HepG2 (cell line): ENCODE results near the gene ITLN2. TPM values are rescaled to one million over a fixed set of nuclear protein-coding genes. Genes with fewer than 3 reads are reported as not detected.

ENCODE experiments used
- ATAC-seq: fragments of 200-7000 bp; cut with Tn5 transposase; 3 replicates; pipeline ENCODE4 v1.9.1; 2020; ENCODE audit warnings: mild to moderate bottlenecking, moderate library complexity
- BruUV-seq: library from RNA; stranded (reverse); fragments of 400-500 nt; replicated peaks from 2 replicates; lab custom pipeline; 2021; lab: Mats Ljungman, UMichigan
- CTCF ChIA-PET: fragments of 300-600 bp; formaldehyde crosslinking; extraction: SDS; loops from one replicate; lab custom pipeline; 2021; ENCODE audit warnings: low total read pairs, inconsistent platforms, low intra/inter-chr PET ratio; lab: Yijun Ruan, JAX
- POLR2A ChIA-PET: fragments of 350-600 bp; sonication (Branson Sonifier 250); formaldehyde crosslinking; loops from one replicate; lab custom pipeline; 2020; ENCODE audit warnings: antibody characterized with exemption, inconsistent platforms; lab: Yijun Ruan, JAX
- DNase-seq: peaks from one replicate; pipeline ENCODE4 v3.0.0-alpha.2; 2015; ENCODE audit warnings: low spot score
- FAIRE-seq: peaks from 3 replicates; lab custom pipeline; 2011; peaks lifted over from hg19 to GRCh38; lab: Jason Lieb, UNC
- H2AFZ ChIP-seq: one replicate; pipeline ENCODE4 v1.6.1; 2011; ENCODE audit warnings: low read length, inconsistent platforms
- H3K27ac ChIP-seq: fragments of 300-600 bp; 3 replicates; pipeline ENCODE4 v1.8.0; 2011; ENCODE audit warnings: mixed run types, mild to moderate bottlenecking, mixed read lengths, low read length, inconsistent platforms; ENCODE audit not compliant: insufficient read depth; ENCODE audit errors: extremely low read length
- H3K27me3 ChIP-seq, 2 experiments: fragments of 200-600 bp in 1 of 2; 2 replicates in 1 of 2; 3 replicates in 1 of 2; pipeline versions ENCODE4 v1.6.0 to v1.8.0; 2011; ENCODE audit warnings: low read length in 2 of 2, mild to moderate bottlenecking in 2 of 2, moderate library complexity in 2 of 2, inconsistent platforms in 1 of 2; ENCODE audit not compliant: insufficient read depth in 2 of 2, control insufficient read depth in 1 of 2
- H3K36me3 ChIP-seq, 2 experiments: fragments of 200-600 bp in 1 of 2; replicated peaks in 1 of 2; 2 replicates in 1 of 2; 3 replicates in 1 of 2; pipeline versions ENCODE4 v1.5.1 to v1.8.0; 2011; ENCODE audit warnings: low read length in 2 of 2, inconsistent platforms in 1 of 2; ENCODE audit not compliant: insufficient read depth in 2 of 2, control insufficient read depth in 1 of 2
- H3K4me1 ChIP-seq: 2 replicates; pipeline ENCODE4 v1.5.1; 2012; ENCODE audit warnings: low read length, inconsistent platforms; ENCODE audit not compliant: insufficient read depth
- H3K4me2 ChIP-seq: 2 replicates; pipeline ENCODE4 v1.6.0; 2011; ENCODE audit warnings: low read depth, low read length, inconsistent platforms
- H3K4me3 ChIP-seq, 3 experiments: fragments of 200-600 bp in 1 of 3; sonication (generic), shearing (Covaris generic) in 1 of 3; replicated peaks in 1 of 3; 2 replicates each; pipeline ENCODE4 v1.5.1; 2011 to 2016; ENCODE audit warnings: low read length in 3 of 3, inconsistent platforms in 2 of 3, low read depth in 2 of 3, mild to moderate bottlenecking in 2 of 3, control low read depth in 1 of 3, mixed read lengths in 1 of 3; ENCODE audit not compliant: insufficient read depth in 1 of 3
- H3K79me2 ChIP-seq: one replicate; pipeline ENCODE4 v1.6.1; 2011; ENCODE audit warnings: low read length, inconsistent platforms; ENCODE audit not compliant: insufficient read depth
- H3K9ac ChIP-seq: 2 replicates; pipeline ENCODE4 v1.6.0; 2011; ENCODE audit warnings: mild to moderate bottlenecking, low read depth, low read length, inconsistent platforms; ENCODE audit not compliant: insufficient read depth
- H3K9me3 ChIP-seq: 2 replicates; pipeline ENCODE4 v1.5.1; 2012; ENCODE audit warnings: mild to moderate bottlenecking, low read length
- H4K20me1 ChIP-seq: 2 replicates; pipeline ENCODE4 v1.6.0; 2011; ENCODE audit warnings: inconsistent platforms, mild to moderate bottlenecking, low read length, moderate library complexity; ENCODE audit not compliant: insufficient read depth
- ADNP ChIP-seq: sonication (generic); formaldehyde crosslinking; IDR thresholded peaks from 2 replicates; pipeline ENCODE4 v1.4.0; 2020; ENCODE audit warnings: missing genetic modification reagents
- PITX1 ChIP-seq: sonication (generic); formaldehyde crosslinking; IDR thresholded peaks from 2 replicates; pipeline ENCODE4 v1.5.1; 2020; ENCODE audit warnings: mild to moderate bottlenecking, missing genetic modification reagents
- PLSCR1 ChIP-seq: sonication (generic); formaldehyde crosslinking; IDR thresholded peaks from 2 replicates; pipeline ENCODE4 v1.5.0; 2020; ENCODE audit warnings: missing genetic modification reagents, mild to moderate bottlenecking, borderline replicate concordance
- SALL2 ChIP-seq: sonication (generic); formaldehyde crosslinking; IDR thresholded peaks from 2 replicates; pipeline ENCODE4 v1.8.1; 2023; ENCODE audit warnings: mild to moderate bottlenecking, missing genetic modification reagents, inconsistent platforms
- ZNF263 ChIP-seq: sonication (generic); formaldehyde crosslinking; IDR thresholded peaks from 2 replicates; pipeline ENCODE4 v1.4.0; 2020; ENCODE audit warnings: missing genetic modification reagents
- ZNF337 ChIP-seq: sonication (generic); formaldehyde crosslinking; IDR thresholded peaks from 2 replicates; pipeline ENCODE4 v1.5.1; 2020; ENCODE audit warnings: missing genetic modification reagents, low read depth, mild to moderate bottlenecking, borderline replicate concordance
- ZNF567 ChIP-seq: sonication (generic); formaldehyde crosslinking; IDR thresholded peaks from 2 replicates; pipeline ENCODE4 v1.8.1; 2023; ENCODE audit warnings: mild to moderate bottlenecking, missing genetic modification reagents, borderline replicate concordance
- WGBS: methylation state at CpG from one replicate; pipeline ENCODE4 v1.1.6; 2017; ENCODE audit warnings: low lambda C conversion rate; 5-methylcytosine and 5-hydroxymethylcytosine counted together
- in situ Hi-C: cut with HindIII; loops from 2 replicates; pipeline ENCODE4 v1.10.0; 2017; ENCODE audit warnings: low pct_unique_long_range_greater_than_20kb; ENCODE audit not compliant: extremely low pct_ligation_motif_present
- intact Hi-C: fragments of 100-400 bp; cut with micrococcal nuclease; formaldehyde crosslinking; loops from one replicate; pipeline ENCODE4 v1.10.0; 2022; ENCODE audit not compliant: unreplicated experiment
- polyA plus RNA-seq, 8 experiments: library from polyadenylated mRNA; depleted of rRNA in 3 of 8; stranded (reverse) in 7 of 8; unstranded in 1 of 8; fragments of >200 nt; fragmentation: Illumina TruSeq in 4 of 8; extraction: Trizol in 4 of 8; gene quantifications; 2 replicates each; pipeline versions ENCODE4 v1.2.1 to v1.2.3, GENCODE V29; 2011 to 2016; ENCODE audit warnings: low read depth in 4 of 8, missing spikeins in 1 of 8, mixed read lengths in 1 of 8; ENCODE audit not compliant: insufficient read depth in 1 of 8
- total RNA-seq, 5 experiments: library from RNA; depleted of rRNA; stranded (reverse); fragments of >200 nt; fragmentation: Illumina TruSeq; extraction: Trizol; gene quantifications; 2 replicates each; pipeline ENCODE4 v1.2.3, GENCODE V29; 2016; ENCODE audit warnings: low read depth in 1 of 5
- TF ChIP-seq, protein P1 (sequence below): sonication (generic); formaldehyde crosslinking; IDR thresholded peaks from 2 replicates; pipeline ENCODE4 v1.8.0; 2022; ENCODE audit warnings: missing genetic modification reagents, mild to moderate bottlenecking, moderate library complexity, borderline replicate concordance
- TF ChIP-seq, protein P2 (sequence below): sonication (generic); formaldehyde crosslinking; IDR thresholded peaks from 2 replicates; pipeline ENCODE4 v1.4.0; 2020; ENCODE audit warnings: missing genetic modification reagents

ITLN2 gene
- total and polyA plus RNA-seq, 2 of the 13 experiments (the other 11 are each of a cell fraction or from before 2014, with no cell fraction given) = not detected

- TF ChIP-seq, protein P1, sequence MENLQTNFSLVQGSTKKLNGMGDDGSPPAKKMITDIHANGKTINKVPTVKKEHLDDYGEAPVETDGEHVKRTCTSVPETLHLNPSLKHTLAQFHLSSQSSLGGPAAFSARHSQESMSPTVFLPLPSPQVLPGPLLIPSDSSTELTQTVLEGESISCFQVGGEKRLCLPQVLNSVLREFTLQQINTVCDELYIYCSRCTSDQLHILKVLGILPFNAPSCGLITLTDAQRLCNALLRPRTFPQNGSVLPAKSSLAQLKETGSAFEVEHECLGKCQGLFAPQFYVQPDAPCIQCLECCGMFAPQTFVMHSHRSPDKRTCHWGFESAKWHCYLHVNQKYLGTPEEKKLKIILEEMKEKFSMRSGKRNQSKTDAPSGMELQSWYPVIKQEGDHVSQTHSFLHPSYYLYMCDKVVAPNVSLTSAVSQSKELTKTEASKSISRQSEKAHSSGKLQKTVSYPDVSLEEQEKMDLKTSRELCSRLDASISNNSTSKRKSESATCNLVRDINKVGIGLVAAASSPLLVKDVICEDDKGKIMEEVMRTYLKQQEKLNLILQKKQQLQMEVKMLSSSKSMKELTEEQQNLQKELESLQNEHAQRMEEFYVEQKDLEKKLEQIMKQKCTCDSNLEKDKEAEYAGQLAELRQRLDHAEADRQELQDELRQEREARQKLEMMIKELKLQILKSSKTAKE = no peak
- TF ChIP-seq PLSCR1 (CRISPR knock-in tag) = no peak
- peak; percentile 75; the same call in 1 of the 2 replicates for TF ChIP-seq PITX1 (CRISPR knock-in tag)
- TF ChIP-seq, protein P2, sequence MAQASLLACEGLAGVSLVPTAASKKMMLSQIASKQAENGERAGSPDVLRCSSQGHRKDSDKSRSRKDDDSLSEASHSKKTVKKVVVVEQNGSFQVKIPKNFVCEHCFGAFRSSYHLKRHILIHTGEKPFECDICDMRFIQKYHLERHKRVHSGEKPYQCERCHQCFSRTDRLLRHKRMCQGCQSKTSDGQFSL = no peak
- no peak for TF ChIP-seq ADNP (CRISPR knock-in tag)
- TF ChIP-seq ZNF263 (CRISPR knock-in tag) = peak; percentile 89
- TF ChIP-seq ZNF337 = no peak
- no peak for TF ChIP-seq ZNF567
Measured at GRCh38 chr1:160978510-160978927, 23.9 kb upstream of the ITLN2 start (continued).

GRCh38 chr1:160975026-160975425, 20.4 kb upstream of the ITLN2 start:
- no peaks in the 10 kb centered on the region for H3K36me3 ChIP-seq
- ChIA-PET POLR2A (no interaction called here), CTCF (no interaction called here)
- H3K27ac ChIP-seq = no peak overlapping the region
- 83% methylated on average over 2 of the region's 2 CpGs for WGBS
- H2AFZ ChIP-seq = no peak overlapping the region
- no peak overlapping the region for H3K4me2 ChIP-seq
- no peaks in the 10 kb centered on the region for H3K9me3 ChIP-seq
- no peak for ATAC-seq
- H3K79me2 ChIP-seq = no peaks in the 10 kb centered on the region
- H3K9ac ChIP-seq = no peak overlapping the region
- H4K20me1 ChIP-seq = no peaks in the 10 kb centered on the region
- no peak for DNase-seq
- in situ Hi-C loops = no loop called here
- no peaks in the 10 kb centered on the region; a peak in 1 of 5 replicates for H3K27me3 ChIP-seq
- no TSS peak for BruUV-seq
- TF ChIP-seq SALL2 (CRISPR knock-in tag) = no peak
- H3K4me1 ChIP-seq = peaks cover 12% of the 10 kb centered on the region
- no peak for FAIRE-seq
- no peak overlapping the region for H3K4me3 ChIP-seq
- intact Hi-C loops = no loop called here
